Right lobe of liver (tissue), 4 donors: ENCODE data around the gene CCDC9.

Experiments
- POLR2A ChIP-seq: fragments of 450-650 bp; IDR thresholded peaks from one replicate; pipeline ENCODE4 v1.6.1; 2017; ENCODE audit warnings: antibody characterized with exemption, mild to moderate bottlenecking
- TF ChIP-seq, protein P1 (sequence below), 4 donors: fragments of 200-600 bp in 3 of 4; fragments of 450-650 bp in 1 of 4; IDR thresholded peaks; one replicate each; pipeline versions ENCODE4 v1.5.1 to v1.8.0; 2016 to 2022; ENCODE audit warnings: antibody characterized with exemption in 4 of 4, mild to moderate bottlenecking in 2 of 4
- donor health status: DM: no; HTN: no; CAD: no.
- donor health status: DM: no; HTN: no; CAD: no.
- donor health status: DM: no; HTN: yes; CAD: no.

DNA sequence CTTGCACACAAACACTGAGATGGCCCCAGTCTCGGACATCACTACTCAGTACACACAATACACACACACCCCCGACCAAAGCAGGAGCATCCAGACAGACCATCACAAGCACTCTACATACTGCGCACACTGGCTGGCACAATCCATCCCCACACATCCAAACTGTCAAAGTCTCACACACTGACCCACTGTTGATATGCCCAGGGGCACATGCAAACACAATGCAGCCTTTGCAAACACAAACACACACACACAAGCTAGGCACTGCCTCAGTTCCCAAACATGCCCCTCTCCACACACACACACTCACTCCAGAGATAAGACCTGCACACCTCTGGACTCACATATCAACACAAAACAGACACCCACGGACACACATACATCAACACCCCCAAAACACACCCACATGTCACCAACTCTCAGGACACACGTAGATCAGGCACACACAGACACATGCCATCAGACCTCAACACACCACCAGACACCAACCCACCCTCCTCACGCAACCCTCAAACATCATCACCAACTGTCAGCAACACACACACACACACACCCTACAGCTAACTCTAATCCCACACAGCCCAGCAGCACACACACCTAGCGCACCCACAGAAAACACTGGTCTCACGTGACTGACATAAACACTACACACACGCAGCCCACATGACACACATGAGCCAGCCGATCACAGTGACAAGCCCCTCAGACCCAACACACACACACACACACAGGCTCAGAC, 27.2 kb upstream of the CCDC9 start:
- no peak for TF ChIP-seq POLR2A
- TF ChIP-seq, protein P1, sequence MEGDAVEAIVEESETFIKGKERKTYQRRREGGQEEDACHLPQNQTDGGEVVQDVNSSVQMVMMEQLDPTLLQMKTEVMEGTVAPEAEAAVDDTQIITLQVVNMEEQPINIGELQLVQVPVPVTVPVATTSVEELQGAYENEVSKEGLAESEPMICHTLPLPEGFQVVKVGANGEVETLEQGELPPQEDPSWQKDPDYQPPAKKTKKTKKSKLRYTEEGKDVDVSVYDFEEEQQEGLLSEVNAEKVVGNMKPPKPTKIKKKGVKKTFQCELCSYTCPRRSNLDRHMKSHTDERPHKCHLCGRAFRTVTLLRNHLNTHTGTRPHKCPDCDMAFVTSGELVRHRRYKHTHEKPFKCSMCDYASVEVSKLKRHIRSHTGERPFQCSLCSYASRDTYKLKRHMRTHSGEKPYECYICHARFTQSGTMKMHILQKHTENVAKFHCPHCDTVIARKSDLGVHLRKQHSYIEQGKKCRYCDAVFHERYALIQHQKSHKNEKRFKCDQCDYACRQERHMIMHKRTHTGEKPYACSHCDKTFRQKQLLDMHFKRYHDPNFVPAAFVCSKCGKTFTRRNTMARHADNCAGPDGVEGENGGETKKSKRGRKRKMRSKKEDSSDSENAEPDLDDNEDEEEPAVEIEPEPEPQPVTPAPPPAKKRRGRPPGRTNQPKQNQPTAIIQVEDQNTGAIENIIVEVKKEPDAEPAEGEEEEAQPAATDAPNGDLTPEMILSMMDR (IDR thresholded peaks at IDR 0.05): no peak
